GM21576 (cell line): ENCODE measurements around the gene STRIP2.
"Not testable (repeated sequence)": the region's sequence is repeated elsewhere in the genome, so short reads cannot be mapped to it uniquely, and the experiment has no call there.

Experiments used
- ATAC-seq: cut with Tn5 transposase; IDR thresholded peaks from one replicate; pipeline ENCODE4 v1.9.1; 2021; ENCODE audit warnings: mild to moderate bottlenecking, moderate library complexity; ENCODE audit not compliant: unreplicated experiment

STRIP2 gene

GRCh38 chr7:129493555-129493954, 59.3 kb downstream of the STRIP2 start:
- ATAC-seq: no peak

- ATAC-seq: peak; percentile 68
Observed at GRCh38 chr7:129494041-129494440, 59.8 kb downstream of the STRIP2 start.

GRCh38 chr7:129495987-129496386, 61.8 kb downstream of the STRIP2 start:
- ATAC-seq: no peak

- ATAC-seq: no peak
Observed at GRCh38 chr7:129496653-129497052, 62.4 kb downstream of the STRIP2 start.

GRCh38 chr7:129497156-129497555, 62.9 kb downstream of the STRIP2 start:
- no peak for ATAC-seq

GRCh38 chr7:129498021-129498420, 63.8 kb downstream of the STRIP2 start:
- ATAC-seq: no peak

- ATAC-seq: no peak
Observed at GRCh38 chr7:129499999-129500398, 65.8 kb downstream of the STRIP2 start.

GRCh38 chr7:129501760-129502707, 67.8 kb downstream of the STRIP2 start, which contains the start of gene SMKR1:
Gene SMKR1 (plus strand): TSS chr7:129502531. CDS start chr7:129502825, 294 bp downstream.
- peak; percentile 79 for ATAC-seq

- no peak for ATAC-seq
Observed at GRCh38 chr7:129502708-129503685, 68.8 kb downstream of the STRIP2 start.

GRCh38 chr7:129503725-129504124, 69.5 kb downstream of the STRIP2 start:
- no peak for ATAC-seq

- no peak for ATAC-seq
Observed at GRCh38 chr7:129512192-129512591, 78.0 kb downstream of the STRIP2 start.

GRCh38 chr7:129513546-129513945, 79.3 kb downstream of the STRIP2 start:
- ATAC-seq: no peak

- no peak for ATAC-seq
Observed at GRCh38 chr7:129514683-129515082, 80.5 kb downstream of the STRIP2 start.

GRCh38 chr7:129515381-129515780, 81.1 kb downstream of the STRIP2 start:
- no peak for ATAC-seq

GRCh38 chr7:129517931-129518330, 83.7 kb downstream of the STRIP2 start:
- no peak for ATAC-seq

- no peak for ATAC-seq
Observed at GRCh38 chr7:129519464-129519863, 85.2 kb downstream of the STRIP2 start.

GRCh38 chr7:129522088-129522970, 88.1 kb downstream of the STRIP2 start:
- ATAC-seq: no peak

GRCh38 chr7:129522971-129523340, 88.7 kb downstream of the STRIP2 start:
- ATAC-seq: no peak

GRCh38 chr7:129523924-129524323, 89.7 kb downstream of the STRIP2 start:
- no peak for ATAC-seq

GRCh38 chr7:129524405-129524804, 90.2 kb downstream of the STRIP2 start:
- not testable (repeated sequence) for ATAC-seq
